COLO668 (cell line): ENCODE measurements around the gene RERE.
A peak's percentile ranks its signal among the peaks of the same experiment; 100 is the strongest.
"Not testable (repeated sequence)": the region's sequence is repeated elsewhere in the genome, so short reads cannot be mapped to it uniquely, and the experiment has no call there.

Experiments
- DNase-seq: peaks from one replicate; lab custom pipeline; 2025; ENCODE audit not compliant: unreplicated experiment; lab: John Stamatoyannopoulos, UW

RERE gene

GRCh38 chr1:8809342-8809736 is 8.1 kb downstream of the RERE start:
- DNase-seq, result no peak

- DNase-seq, result no peak
Observed at GRCh38 chr1:8807004-8807403, 10.4 kb downstream of the RERE start.

- DNase-seq, result no peak
Observed at GRCh38 chr1:8800416-8800815, 17.0 kb downstream of the RERE start.

GRCh38 chr1:8797216-8797615 is 20.2 kb downstream of the RERE start:
- no peak for DNase-seq

- no peak for DNase-seq
Observed at GRCh38 chr1:8796812-8797211, 20.6 kb downstream of the RERE start.

- DNase-seq, result peak; percentile 46
Observed at GRCh38 chr1:8794605-8795004, 22.8 kb downstream of the RERE start.

- DNase-seq, result no peak
Observed at GRCh38 chr1:8791819-8792218, 25.6 kb downstream of the RERE start.

- DNase-seq, result no peak
Observed at GRCh38 chr1:8790987-8791386, 26.5 kb downstream of the RERE start.

- no peak for DNase-seq
Observed at GRCh38 chr1:8790478-8790877, 27.0 kb downstream of the RERE start.

- no peak for DNase-seq
Observed at GRCh38 chr1:8789314-8790214, 27.9 kb downstream of the RERE start.

- no peak for DNase-seq
Observed at GRCh38 chr1:8787218-8787617, 30.2 kb downstream of the RERE start.

- DNase-seq, result not testable (repeated sequence)
Observed at GRCh38 chr1:8786204-8786603, 31.2 kb downstream of the RERE start.

GRCh38 chr1:8782955-8783354 is 34.5 kb downstream of the RERE start:
- no peak for DNase-seq

GRCh38 chr1:8782001-8782620 is 35.3 kb downstream of the RERE start:
- DNase-seq, result no peak

GRCh38 chr1:8780405-8780804 is 37.0 kb downstream of the RERE start:
- no peak for DNase-seq

- no peak for DNase-seq
Observed at GRCh38 chr1:8777867-8778266, 39.6 kb downstream of the RERE start.

GRCh38 chr1:8776104-8776503 is 41.3 kb downstream of the RERE start:
- no peak for DNase-seq

- DNase-seq, result no peak
Observed at GRCh38 chr1:8767006-8767405, 50.4 kb downstream of the RERE start.

- DNase-seq, result no peak
Observed at GRCh38 chr1:8765198-8765597, 52.2 kb downstream of the RERE start.

GRCh38 chr1:8764293-8764937 is 53.0 kb downstream of the RERE start:
- DNase-seq, result no peak

GRCh38 chr1:8763888-8764287 is 53.6 kb downstream of the RERE start:
- no peak for DNase-seq

- no peak for DNase-seq
Observed at GRCh38 chr1:8754993-8755392, 62.4 kb downstream of the RERE start.
